SK-N-MC (cell line): ENCODE measurements around the gene MEF2D.

Experiments used
- EZH2 ChIP-seq: fragments of 200-600 bp; sonication (generic); IDR thresholded peaks from one replicate; pipeline ENCODE4 v1.6.1; 2017; ENCODE audit warnings: antibody characterized with exemption
- POLR2AphosphoS5 ChIP-seq: IDR thresholded peaks from 2 replicates; pipeline ENCODE4 v1.6.1; 2012; ENCODE audit warnings: mild to moderate bottlenecking, low read depth, low read length, borderline replicate concordance

DNA sequence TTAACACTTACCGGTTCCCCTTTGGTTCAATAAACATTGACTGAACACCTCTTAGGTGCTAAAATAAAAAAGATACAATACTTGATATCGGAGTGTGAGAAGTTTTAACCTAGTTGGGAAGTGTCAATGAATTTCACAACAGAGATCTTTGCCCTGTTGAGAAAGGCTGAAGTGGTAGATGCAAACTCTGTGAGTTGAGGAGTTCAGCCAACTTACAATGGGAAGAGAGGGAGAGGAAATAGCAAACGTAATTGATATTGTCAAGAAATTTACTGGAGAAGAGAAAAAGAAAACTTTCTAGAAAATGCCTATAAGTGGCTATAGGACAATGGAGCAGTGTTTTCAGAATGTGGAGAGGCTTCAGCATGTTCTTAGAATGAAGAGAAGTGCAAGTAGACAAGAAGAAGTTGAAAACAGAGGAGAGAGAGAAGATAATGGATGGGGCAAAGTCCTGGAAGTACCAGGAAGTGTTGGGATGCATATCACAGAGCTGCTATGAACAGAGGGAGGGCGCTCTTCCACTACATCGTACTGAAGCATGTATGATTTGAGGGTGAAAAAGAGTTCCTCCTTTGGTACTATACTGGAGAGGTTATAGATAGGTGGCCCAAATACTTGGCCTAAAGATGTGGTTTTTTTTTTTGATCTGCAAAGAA is 48.9 kb downstream of the MEF2D start:
- TF ChIP-seq EZH2 = no peak
- TF ChIP-seq POLR2AphosphoS5 = no peak
